ENCODE data around the gene ACTG1.

- TF ChIP-seq CTCF (conservative IDR thresholded peaks at IDR 0.05) (no peak), ZFX (IDR thresholded peaks at IDR 0.05) (no peak)
Measured at GRCh38 chr17:81533339-81534141, 20.9 kb upstream of the ACTG1 start.
